ENCODE data around the gene CD6. TPM values are rescaled to one million over a fixed set of nuclear protein-coding genes. Genes with fewer than 3 reads are reported as not detected.

Gene CD6
- total RNA-seq, 1 experiment from 2014 or later = not detected

DNA sequence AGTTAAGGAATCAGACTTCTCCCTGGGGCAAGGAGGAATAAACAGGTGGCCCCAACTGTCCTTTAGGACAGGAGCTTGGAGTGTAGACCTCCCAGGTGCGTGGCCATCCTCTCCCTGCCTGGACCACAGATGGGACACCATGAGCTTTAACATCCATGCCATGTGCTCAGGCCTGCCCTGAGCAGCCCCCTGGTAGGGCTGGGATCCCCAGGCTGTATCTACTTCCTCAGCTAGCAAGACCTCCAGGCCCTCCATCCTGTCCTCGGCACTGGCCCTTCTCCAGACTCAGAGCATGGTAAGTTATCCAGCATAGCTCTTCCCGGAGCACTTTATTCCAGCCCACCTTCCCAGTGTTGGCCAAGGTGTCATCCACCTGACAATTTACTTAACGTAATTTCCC is 5.7 kb downstream of the CD6 start:
- Mint-ChIP-seq H3K4me1 (no peaks in the 10 kb centered on the region), H3K27me3 (ENCODE audit: low read depth) (peaks cover 6% of the 10 kb centered on the region), H3K4me3 (no peak overlapping the region), H3K27ac (no peak overlapping the region), H3K36me3 (ENCODE audit: insufficient read depth in 1 of 3, low read depth in 3 of 3) (no peaks in the 10 kb centered on the region), H3K9me3 (no peaks in the 10 kb centered on the region)
- Histone ChIP-seq H3K23me2 (ENCODE audit: insufficient read length, low read depth, low read length, poor library complexity, severe bottlenecking) (no peaks in the 10 kb centered on the region), H3K4me2 (ENCODE audit: insufficient read depth, insufficient read length, low read length) (no peak overlapping the region), H3K4me1 (ENCODE audit: insufficient read depth, low read length) (no peaks in the 10 kb centered on the region), H2BK15ac (ENCODE audit: low read depth, low read length) (no peak overlapping the region), H2BK120ac (ENCODE audit: low read depth, low read length, poor library complexity, severe bottlenecking) (no peak overlapping the region), H2BK5ac (ENCODE audit: insufficient read length, low read length) (no peak overlapping the region), H2AK5ac (ENCODE audit: insufficient read length, low read length) (no peak overlapping the region), H3K23ac (ENCODE audit: insufficient read length, low read depth, low read length) (no peak overlapping the region), H2BK12ac (ENCODE audit: insufficient read length, low read depth, low read length) (no peak overlapping the region), H4K8ac (replicated peaks; ENCODE audit: insufficient read length, low read depth, low read length) (no peak overlapping the region), H3K14ac (ENCODE audit: insufficient read depth, low read length) (no peak overlapping the region), H2AFZ (ENCODE audit: low read length) (no peak overlapping the region), H2BK20ac (ENCODE audit: low read depth, low read length, poor library complexity, severe bottlenecking) (no peak overlapping the region), H4K5ac (ENCODE audit: insufficient read length, low read depth, low read length) (no peak overlapping the region), H3K79me2 (ENCODE audit: insufficient read depth, low read length) (no peaks in the 10 kb centered on the region), H3K9ac (ENCODE audit: extremely low read depth, insufficient read length, low read length) (no peak overlapping the region), H3K9me3 (ENCODE audit: control insufficient read depth, low read depth, low read length) (no peaks in the 10 kb centered on the region), H4K91ac (ENCODE audit: insufficient read length, low read depth, low read length) (no peak overlapping the region), H3T11ph (ENCODE audit: low read length) (no peak overlapping the region), H3K18ac (ENCODE audit: insufficient read length, low read depth, low read length) (no peak overlapping the region), H3K27me3 (ENCODE audit: insufficient read depth, low read length) (no peaks in the 10 kb centered on the region; the same call in 1 of the 2 replicates), H3K79me1 (ENCODE audit: insufficient read depth, low read depth, low read length, poor library complexity, severe bottlenecking) (no peaks in the 10 kb centered on the region), H4K20me1 (ENCODE audit: control insufficient read depth, insufficient read depth, insufficient read length) (no peaks in the 10 kb centered on the region), H3K56ac (ENCODE audit: insufficient read length, low read depth, low read length) (no peak overlapping the region), H3K4ac (ENCODE audit: low read depth, low read length) (no peak overlapping the region), H3K27ac (ENCODE audit: insufficient read length, low read depth, low read length) (no peak overlapping the region)
- DNase-seq = no peak
- no peak for TF ChIP-seq CTCF (conservative IDR thresholded peaks at IDR 0.05)
- no CpG with 5 or more reads among the region's 4 CpGs for WGBS (ENCODE audit: extremely low coverage, insufficient read length, low lambda C conversion rate)

Data from H9 (cell line).